Right atrium auricular region (tissue), 2 donors: ENCODE measurements around the gene CHN2. TPM values are rescaled to one million over a fixed set of nuclear protein-coding genes. Genes with fewer than 3 reads are reported as not detected.

ENCODE experiments used
- DNase-seq: peaks from one replicate; pipeline ENCODE4 v3.0.0-alpha.2; 2019; ENCODE audit warnings: low spot score
- H3K27ac ChIP-seq, 2 donors: fragments of 200-600 bp; sonication (generic); 1 replicate in 1 of 2; 2 replicates in 1 of 2; pipeline ENCODE4 v1.5.1; 2016 to 2019
- H3K27me3 ChIP-seq, 2 donors: fragments of 200-600 bp; sonication (generic); one replicate each; pipeline versions ENCODE4 v1.5.1 to v1.6.0; 2017 to 2019
- H3K36me3 ChIP-seq: fragments of 200-600 bp; sonication (generic); one replicate; pipeline ENCODE4 v1.5.1; 2016
- H3K4me1 ChIP-seq, 2 donors: fragments of 200-600 bp; sonication (generic); one replicate each; pipeline versions ENCODE4 v1.5.1 to v1.6.0; 2017 to 2019
- H3K4me3 ChIP-seq, 2 donors: fragments of 200-600 bp; sonication (generic); 1 replicate in 1 of 2; 2 replicates in 1 of 2; pipeline ENCODE4 v1.5.1; 2017 to 2019; ENCODE audit warnings: mild to moderate bottlenecking in 1 of 2, moderate library complexity in 1 of 2
- H3K9me3 ChIP-seq, 2 donors: fragments of 200-600 bp; sonication (generic); one replicate each; pipeline ENCODE4 v1.5.1; 2019
- total RNA-seq, 2 donors: library from RNA; depleted of rRNA; stranded (reverse); fragments of >200 nt; gene quantifications; one replicate each; pipeline ENCODE4 v1.1.0, GENCODE V29; 2016
- TF ChIP-seq, protein P1 (sequence below), 2 donors: fragments of 200-600 bp; sonication (generic); IDR thresholded peaks; one replicate each; pipeline ENCODE4 v1.5.1; 2019; ENCODE audit warnings: antibody characterized with exemption in 2 of 2

Gene CHN2
- total RNA-seq, 2 donors from 2014 or later: 2.7 to 6.6 TPM

DNA sequence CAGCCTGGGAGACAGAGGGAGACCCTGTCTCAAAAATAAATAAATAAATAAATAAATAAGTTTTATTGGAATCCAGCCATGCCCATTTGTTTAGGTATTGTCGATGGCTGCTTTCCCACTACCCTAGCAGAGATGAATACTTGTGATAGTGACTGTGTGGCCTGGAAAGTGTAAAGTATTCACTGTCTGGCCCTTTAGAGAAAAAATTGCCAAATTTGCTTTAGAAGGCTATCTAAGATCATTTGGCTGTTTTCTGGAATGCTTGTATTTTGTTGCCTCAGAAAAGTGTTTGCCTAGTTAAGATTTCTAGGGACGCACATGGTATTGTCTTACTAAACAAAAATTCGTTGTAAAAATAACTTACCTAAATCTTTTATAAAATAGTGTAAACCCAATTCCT lies 35.4 kb downstream of the CHN2 start:
- TF ChIP-seq, protein P1, sequence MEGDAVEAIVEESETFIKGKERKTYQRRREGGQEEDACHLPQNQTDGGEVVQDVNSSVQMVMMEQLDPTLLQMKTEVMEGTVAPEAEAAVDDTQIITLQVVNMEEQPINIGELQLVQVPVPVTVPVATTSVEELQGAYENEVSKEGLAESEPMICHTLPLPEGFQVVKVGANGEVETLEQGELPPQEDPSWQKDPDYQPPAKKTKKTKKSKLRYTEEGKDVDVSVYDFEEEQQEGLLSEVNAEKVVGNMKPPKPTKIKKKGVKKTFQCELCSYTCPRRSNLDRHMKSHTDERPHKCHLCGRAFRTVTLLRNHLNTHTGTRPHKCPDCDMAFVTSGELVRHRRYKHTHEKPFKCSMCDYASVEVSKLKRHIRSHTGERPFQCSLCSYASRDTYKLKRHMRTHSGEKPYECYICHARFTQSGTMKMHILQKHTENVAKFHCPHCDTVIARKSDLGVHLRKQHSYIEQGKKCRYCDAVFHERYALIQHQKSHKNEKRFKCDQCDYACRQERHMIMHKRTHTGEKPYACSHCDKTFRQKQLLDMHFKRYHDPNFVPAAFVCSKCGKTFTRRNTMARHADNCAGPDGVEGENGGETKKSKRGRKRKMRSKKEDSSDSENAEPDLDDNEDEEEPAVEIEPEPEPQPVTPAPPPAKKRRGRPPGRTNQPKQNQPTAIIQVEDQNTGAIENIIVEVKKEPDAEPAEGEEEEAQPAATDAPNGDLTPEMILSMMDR (IDR thresholded peaks at IDR 0.05): no peak

DNA sequence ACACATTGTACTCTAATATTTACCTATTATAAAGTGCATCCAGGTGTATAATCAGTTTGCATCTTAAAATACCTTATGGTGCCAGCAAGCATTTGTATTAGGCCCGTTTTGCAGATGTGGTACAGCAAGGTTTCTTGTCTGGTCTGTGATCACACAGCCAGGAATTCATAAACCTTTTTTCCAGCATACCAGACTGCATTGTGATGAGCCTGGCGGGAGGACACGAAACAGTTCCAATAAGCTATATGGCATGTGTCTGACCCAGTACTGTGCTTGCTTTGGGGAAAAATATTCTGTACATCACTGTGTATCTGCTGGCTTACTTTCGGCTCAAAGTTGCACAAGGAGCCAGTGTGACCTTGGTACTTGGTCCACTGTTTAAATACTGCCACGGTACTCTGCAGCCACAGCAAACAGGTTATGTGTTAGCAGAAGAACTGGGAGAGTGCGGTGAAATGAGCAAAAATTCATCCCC lies 36.3 kb downstream of the CHN2 start:
- H3K27ac ChIP-seq: no peak overlapping the region
- no peaks in the 10 kb centered on the region for H3K9me3 ChIP-seq
- TF ChIP-seq, protein P1 (IDR thresholded peaks at IDR 0.05): no peak
- no peaks in the 10 kb centered on the region for H3K36me3 ChIP-seq
- no peaks in the 10 kb centered on the region for H3K4me1 ChIP-seq
- DNase-seq: no peak
- no peaks in the 10 kb centered on the region for H3K27me3 ChIP-seq
- no peak overlapping the region for H3K4me3 ChIP-seq

More for the DNA sequence above, 35.4 kb downstream of the CHN2 start:
- Histone ChIP-seq H3K27me3 (no peaks in the 10 kb centered on the region), H3K9me3 (no peaks in the 10 kb centered on the region), H3K4me1 (no peaks in the 10 kb centered on the region), H3K36me3 (no peaks in the 10 kb centered on the region), H3K4me3 (no peak overlapping the region), H3K27ac (no peak overlapping the region)
- no peak for DNase-seq

DNA sequence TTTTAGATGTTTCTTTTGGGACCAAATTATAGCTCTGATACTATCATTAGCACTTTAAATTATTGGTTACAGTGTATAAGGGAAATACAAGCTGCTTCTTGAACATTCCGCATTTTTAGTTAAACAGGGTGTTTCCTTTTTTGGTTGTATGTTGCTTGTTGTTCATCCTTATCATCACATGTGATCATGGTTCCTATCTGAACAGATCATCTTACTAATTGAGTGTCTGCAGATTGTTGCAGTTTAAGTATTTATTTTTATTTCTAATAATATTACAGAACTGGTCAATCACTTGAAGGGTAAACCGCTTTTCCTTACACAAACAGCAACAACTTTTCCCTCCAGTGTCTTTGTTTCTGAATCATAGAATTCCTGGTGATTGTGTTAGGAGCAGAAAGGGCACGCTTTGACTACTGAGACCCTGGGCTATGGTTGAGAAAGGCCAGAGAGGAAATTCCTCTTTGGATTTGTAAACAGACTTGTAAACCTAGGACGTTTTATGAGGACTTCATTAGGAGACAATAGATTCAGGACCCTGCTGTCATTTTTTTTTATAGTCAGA lies 37.2 kb downstream of the CHN2 start:
- TF ChIP-seq, protein P1 (IDR thresholded peaks at IDR 0.05): no peak
- Histone ChIP-seq H3K36me3 (no peaks in the 10 kb centered on the region), H3K4me1 (no peaks in the 10 kb centered on the region), H3K4me3 (no peak overlapping the region), H3K27me3 (no peaks in the 10 kb centered on the region), H3K9me3 (no peaks in the 10 kb centered on the region), H3K27ac (no peak overlapping the region)
- DNase-seq: no peak

DNA sequence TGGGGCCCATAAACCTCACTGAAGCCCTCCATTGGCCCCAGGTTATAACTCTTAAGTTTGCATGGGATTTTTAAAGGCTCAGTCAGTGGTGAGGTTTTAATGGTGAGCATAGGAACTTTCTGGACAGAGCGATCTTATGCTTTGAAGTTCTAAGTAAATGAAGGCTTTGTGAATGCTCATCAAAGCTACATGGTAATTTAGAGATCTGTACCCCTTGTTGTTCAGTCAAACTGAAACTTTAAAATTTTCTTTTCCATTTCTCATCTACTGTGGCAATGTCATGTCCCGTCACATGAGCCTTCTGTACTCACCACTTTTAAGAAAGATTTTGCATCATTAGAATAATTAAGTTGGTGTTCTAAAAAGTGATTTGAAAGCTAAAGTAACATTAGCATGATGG lies 39.9 kb downstream of the CHN2 start:
- Histone ChIP-seq H3K9me3 (no peaks in the 10 kb centered on the region), H3K4me3 (no peak overlapping the region), H3K27ac (no peak overlapping the region), H3K27me3 (no peaks in the 10 kb centered on the region), H3K36me3 (no peaks in the 10 kb centered on the region), H3K4me1 (no peaks in the 10 kb centered on the region)
- TF ChIP-seq, protein P1 (IDR thresholded peaks at IDR 0.05): no peak
- no peak for DNase-seq

DNA sequence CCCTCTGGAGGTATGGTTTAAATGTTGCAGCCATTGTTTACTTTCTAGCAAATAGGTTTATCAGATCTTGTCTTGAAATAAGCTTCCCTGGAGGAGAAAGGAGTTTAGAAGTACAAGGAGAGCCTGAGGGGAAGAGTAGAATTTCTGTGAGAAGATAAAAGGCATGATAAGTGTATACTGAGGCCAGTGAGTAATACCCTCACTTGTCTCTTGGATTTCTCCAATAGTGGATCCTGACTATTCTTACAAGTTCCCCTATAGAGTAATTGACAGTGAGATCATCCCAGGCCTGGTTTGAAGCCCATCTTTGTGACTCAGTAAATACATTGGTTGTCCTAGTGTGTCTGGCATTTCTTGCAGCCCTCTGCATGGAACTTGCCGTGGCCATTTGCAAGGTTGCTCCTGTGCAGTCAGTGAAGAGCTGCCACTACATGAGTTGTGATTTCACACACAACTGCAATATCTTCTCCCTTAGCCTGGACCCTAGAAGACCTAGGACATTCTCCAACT lies 41.6 kb downstream of the CHN2 start:
- Histone ChIP-seq H3K4me3 (no peak overlapping the region), H3K4me1 (no peaks in the 10 kb centered on the region), H3K9me3 (no peaks in the 10 kb centered on the region), H3K27me3 (no peaks in the 10 kb centered on the region), H3K36me3 (no peaks in the 10 kb centered on the region), H3K27ac (no peak overlapping the region)
- no peak for DNase-seq
- TF ChIP-seq, protein P1 (IDR thresholded peaks at IDR 0.05): no peak

DNA sequence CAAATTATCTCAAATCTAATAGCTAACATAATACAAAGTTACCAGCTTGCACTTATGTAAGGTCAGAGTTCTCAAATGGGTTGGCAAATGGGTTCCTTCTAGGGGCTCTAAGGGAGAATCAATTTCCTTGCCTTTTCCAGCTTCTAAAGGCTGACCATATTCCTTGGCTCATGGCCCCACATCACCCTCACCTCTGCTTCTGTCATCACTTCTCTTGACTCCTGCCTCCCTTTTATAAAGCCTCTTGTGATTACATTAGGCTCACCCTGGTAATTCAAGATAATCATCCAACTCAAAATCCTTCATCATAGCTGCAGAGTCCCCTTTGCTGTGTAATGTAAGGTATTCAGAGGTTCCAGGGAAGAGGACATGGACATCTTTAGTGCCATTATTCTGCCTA lies 42.1 kb downstream of the CHN2 start:
- TF ChIP-seq, protein P1 (IDR thresholded peaks at IDR 0.05): no peak
- H3K4me1 ChIP-seq: no peaks in the 10 kb centered on the region
- DNase-seq: no peak

More for the DNA sequence above, 42.1 kb downstream of the CHN2 start:
- Histone ChIP-seq H3K27me3 (no peaks in the 10 kb centered on the region), H3K27ac (no peak overlapping the region), H3K4me3 (no peak overlapping the region), H3K9me3 (no peaks in the 10 kb centered on the region), H3K36me3 (no peaks in the 10 kb centered on the region)
